ENCODE results near the gene XRCC3.

Gene XRCC3

DNA sequence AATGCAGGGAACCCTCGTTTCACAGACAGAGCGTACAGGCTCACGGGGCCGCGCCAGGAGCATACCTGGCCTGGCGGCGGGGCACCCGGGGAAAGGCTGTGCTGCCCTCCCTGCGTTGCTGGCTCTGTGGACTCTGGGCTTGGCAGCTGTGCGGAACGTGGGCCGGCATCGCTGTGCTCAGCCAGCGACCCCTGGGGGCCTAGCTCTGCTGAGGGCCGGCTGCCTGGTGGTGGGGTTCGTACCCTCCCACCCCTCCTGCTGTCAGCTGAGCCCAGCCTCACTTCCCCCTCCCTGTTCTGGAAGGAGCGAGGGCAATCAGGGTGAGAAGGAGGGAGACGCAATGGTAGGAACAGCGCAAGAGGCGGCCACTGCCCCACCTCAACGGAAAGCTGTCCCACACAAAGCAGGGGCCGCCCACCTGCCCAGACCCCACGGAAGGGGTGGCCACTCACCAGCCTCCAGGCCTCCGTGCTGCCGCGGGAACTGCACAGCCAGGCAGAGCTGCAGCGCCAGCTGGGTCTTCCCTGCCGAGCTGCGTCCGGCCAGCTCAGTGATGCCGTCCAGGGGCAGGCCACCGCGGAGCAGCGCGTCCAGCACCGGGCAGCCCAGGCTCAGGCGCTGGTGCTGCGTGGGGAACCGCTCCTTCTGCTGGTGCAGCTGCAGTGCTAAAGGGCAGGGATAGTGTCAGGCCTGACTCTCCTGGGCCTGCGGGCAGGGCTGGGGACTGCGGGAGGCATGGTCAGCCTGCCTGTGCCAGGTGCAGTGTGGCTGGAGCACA, 8.5 kb downstream of the XRCC3 start:
- DNase-seq (ENCODE audit: low read depth) = no peak

DNA sequence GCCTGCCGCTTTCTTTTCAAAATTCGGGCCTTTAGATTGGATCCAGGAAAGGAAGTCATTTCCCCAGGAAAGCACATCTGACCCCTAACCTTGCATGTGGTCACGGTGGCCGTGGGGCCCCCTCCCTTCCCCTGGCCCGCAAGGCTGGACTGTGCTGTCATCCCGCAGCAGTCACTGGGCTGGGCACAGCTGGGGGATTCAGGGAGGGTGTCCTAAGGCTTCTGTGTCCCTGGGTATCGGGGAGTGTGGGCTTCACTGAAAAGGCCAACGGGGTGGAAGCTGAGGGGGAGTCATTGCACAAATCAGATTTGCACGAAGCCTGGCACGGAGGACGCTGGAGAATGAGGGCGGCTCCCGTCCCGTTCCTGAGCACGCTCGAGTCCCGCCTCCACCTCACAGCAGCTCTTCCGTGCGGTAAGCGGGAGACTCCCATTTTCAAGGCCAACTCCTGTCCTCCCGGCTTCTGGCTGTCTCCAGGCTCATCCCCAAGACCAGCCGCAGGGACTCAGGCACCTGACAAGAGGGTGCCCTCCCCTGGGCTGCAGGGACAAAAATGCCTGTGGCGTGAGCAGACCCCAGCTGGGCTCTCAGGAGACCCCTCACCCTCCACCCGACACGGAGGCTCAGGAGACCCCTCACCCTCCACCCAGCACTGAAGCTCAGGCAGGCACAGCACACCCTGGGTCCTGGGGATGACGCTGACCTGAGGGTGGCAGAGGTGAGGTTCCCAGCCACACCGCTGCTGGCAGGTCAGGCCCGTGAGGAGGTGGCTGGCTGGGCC, 9.6 kb downstream of the XRCC3 start:
- DNase-seq (ENCODE audit: low read depth) = no peak

DNA sequence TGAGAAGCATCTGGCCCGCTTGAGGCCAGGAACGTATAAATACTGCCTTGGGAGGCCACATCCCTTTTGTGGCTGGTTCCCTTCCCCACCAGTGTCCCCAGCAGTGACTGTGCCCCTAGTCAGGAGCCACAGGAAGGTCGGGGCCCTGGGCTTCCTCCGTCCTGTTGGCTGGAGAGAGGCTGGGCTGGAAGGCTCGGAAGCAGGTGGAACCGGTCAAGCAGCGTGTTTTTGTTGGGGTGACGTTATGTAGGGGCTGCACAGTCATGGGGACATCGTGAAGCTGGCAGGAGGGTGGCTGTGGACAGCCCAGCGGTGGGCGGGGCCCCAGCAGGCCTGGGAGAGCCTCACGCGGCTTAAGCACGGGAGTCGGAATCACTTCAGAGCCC, 10.1 kb downstream of the XRCC3 start:
- no peak for DNase-seq (ENCODE audit: low read depth)

DNA sequence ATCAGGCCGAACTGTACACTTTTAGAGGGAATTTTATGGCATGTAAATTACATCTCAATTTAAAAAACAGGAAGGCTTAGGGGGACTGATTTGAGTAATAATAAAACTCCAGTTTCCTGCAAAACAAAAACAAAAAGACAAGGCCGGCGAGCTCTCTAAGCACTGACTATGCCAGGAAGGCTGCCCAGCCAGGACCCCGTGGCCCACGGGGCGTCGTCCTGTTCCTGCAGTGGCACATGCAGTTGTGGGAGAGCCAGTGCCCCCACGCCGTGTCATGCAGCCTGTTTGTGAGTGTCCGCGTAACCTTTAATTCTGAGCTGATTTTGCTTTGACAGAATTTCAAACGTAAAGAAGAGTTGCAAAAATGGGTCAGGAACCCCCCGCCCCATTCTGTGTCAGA, 10.5 kb downstream of the XRCC3 start:
- no peak for DNase-seq (ENCODE audit: low read depth)

DNA sequence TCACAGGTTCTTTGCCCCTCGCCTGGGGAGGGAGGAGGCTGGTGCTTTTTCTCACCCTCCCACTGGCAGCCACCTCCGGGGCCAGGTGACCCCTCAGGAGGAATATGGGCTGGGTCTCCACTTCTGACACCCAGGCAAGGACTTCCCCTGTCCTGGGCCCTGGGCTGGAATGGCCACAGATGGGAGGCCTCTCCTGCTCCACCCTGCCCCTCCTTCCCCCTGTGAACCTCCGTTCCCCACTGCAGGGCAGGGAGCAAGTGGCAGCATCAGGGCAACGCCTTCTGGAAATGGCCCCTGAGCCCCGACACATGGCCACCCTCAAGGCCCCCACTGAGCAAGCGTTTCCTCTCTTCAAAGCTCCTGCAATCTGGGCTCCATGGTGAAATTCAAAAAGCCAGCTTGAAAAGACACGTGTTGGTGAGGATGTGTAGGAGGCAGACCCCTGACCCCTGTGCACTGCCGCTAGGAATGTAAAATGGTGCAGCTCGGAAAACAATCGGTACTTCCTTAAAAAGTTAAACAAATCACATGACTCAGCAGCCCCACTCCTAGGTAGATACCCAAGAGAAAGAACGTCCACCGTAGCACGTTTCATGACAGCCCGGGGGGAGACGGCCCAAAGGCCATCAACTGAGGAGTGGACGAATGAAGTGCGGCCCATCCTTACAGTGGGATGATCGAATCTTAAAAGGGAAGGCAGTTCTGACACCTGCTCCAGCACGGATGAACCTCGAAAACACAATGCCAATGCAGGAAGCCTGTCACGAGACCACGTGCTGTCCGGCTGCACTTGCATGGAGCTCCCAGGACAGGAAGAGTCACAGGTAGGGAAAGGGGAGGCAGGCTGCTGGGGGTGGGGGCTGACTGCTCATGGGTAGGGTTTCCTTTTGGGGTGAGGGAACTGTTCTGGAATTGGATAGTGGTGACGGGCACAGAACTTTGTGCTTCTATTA, 11.5 kb downstream of the XRCC3 start:
- no peak for DNase-seq (ENCODE audit: low read depth)

DNA sequence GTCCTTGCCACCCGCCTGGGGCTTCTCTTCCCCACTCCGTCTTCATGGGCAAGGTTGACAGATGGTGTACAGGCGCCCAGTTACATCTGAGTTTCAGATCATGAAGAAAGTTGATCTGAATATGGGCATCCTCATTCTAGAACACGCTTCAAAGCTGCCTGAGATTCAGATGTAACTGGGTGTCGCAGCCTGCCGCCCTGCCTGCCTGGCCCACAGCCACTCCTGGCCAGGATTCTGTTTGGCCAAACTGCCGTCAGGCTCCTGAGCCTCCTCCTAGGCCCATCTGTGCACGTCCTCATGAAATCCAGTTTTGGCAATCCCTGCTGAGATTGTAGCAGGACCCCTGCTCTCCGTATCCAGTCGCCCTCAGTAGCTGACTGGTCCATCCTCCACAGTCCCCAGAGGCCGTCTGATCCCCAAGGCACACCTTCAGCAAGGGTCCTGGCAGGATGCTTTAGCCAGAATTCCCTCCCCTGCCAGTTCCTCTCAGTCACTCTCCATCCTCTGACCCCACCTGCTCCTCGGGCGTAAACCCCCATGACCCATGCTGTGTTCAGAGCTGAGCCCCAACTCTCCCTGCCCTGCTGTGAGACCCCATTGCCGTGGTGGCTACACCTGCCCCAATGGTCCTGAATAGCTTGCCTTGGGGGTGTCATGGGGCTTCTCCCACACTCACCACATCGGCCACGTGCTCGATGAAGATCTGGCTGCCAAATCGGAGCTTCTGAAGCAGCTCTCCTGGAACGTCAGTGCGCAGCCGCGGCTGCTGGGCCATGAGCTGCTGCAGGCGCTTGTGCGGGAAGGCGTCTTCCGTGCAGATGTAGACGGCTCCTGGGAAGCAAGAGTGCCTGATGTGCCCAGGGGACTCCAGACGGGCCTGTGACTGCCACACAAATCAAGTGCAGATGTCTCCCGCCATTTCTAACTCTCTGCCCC, 12.5 kb downstream of the XRCC3 start:
- DNase-seq (ENCODE audit: low read depth) = no peak

DNA sequence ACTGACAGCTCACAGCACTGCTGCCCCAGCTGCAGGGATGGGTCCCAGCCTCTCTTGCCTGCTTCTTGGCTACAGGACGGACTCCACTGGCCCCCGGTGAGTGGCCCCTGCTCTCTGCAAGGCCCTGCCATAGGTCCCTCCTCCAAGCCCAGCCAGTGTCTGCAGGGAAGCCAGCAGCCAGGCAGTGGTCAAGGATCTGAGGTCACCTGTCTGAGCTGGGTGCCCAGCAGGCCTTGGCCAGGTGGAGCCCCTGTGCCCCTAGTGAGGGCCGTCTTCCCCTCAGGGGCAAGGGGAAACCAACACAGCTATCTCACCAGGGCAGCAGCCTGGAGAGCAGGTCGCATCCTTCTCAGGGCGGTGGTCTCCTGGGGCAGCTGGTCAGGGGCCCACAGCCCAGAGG, 13.2 kb downstream of the XRCC3 start:
- no peak for DNase-seq (ENCODE audit: low read depth)

DNA sequence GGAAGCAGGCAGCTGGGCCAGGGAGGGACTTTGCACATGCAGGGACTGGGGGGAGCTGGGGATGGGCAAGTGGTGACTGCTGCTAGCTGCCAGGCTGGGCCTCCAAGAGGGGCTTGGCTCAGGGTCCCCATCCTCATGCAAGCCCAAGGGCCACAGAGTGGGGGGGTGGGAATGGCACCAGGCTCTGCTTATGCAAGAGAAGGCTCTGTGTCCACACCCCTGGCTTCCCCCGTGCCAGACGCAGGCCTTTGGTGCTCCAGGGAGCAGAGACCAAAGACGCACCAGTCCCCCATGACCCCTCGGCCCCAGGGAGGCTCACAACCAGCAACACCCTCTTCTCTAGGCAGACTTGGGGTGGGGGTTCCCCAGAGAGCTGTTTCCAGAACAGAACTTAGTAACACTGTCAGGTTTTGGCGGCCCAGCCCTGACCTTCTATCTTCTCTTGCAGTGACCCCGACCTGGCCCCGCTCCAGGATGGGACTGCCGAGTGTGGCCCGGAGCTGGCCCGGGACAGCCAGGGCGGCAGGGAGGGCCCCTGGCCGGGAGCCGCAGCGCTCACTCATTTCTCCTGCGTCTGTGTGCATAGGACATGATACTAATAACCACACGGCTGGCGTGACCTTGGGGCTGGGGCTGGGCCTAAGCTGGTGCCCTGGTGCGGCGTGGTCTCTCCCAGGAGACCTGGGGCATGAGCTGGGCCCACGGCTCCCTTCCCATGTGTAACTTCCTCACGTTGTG, 14.3 kb downstream of the XRCC3 start:
- no peak for DNase-seq (ENCODE audit: low read depth)

DNA sequence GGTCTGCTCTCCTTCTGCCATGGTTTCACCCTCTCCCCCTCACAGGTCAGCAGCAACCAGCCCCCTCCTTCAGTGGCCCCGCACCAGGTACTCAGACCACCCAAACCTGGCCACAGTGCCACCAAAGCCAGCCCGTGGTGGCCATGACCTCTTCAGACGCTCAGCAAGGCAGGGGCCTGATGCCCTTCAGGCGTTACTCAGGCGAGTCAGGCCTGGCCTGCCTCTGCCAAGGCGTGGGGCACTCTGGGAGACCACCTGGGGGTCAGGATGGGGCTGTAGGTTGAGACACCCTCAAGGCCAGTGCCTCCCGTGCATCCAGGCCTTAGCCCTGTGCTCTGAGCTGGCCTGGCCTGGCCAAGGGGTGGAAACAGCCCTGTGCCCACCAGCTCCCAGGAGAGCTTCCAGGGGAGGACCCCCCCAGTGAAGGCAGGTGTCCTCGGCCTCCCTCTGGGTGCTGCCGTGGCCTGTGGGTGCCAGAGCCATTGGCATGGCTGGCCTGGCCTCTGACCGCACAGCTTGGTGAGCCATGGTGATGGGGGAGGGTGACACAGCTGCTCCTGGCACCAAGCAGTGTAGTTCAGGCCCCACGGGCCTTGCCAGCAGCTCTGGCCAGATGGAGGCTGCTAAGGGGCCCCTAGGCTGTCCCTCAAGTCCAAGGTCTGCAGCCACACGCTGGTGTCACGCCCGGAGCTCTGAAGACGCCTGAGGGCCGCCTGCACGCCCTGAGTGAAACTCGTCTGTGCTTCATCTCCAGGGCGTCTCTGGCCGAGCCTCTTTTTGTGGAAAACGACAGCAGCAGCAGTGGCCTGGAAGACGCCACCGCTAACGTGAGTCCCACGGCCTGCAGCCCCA, 15.1 kb downstream of the XRCC3 start:
- no peak for DNase-seq (ENCODE audit: low read depth)

DNA sequence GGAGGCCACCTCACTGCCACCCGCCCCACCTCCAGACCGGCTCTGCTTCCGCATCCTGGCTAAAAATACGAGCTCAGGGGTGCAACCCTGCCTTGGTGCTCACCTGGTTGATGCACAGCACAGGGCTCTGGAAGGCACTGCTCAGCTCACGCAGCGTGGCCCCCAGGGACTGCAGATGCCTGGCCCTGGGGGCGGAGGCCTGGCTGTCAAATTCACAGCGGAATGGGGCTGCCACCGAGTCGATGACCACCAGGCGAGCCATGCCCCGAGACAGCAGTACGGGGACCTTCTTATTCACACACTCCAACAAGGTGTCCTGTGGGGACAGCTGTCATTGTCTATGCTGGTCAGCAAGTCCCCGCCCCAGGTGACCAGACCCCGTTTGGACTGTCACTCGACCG, 16.0 kb downstream of the XRCC3 start:
- DNase-seq (ENCODE audit: low read depth) = no peak

DNA sequence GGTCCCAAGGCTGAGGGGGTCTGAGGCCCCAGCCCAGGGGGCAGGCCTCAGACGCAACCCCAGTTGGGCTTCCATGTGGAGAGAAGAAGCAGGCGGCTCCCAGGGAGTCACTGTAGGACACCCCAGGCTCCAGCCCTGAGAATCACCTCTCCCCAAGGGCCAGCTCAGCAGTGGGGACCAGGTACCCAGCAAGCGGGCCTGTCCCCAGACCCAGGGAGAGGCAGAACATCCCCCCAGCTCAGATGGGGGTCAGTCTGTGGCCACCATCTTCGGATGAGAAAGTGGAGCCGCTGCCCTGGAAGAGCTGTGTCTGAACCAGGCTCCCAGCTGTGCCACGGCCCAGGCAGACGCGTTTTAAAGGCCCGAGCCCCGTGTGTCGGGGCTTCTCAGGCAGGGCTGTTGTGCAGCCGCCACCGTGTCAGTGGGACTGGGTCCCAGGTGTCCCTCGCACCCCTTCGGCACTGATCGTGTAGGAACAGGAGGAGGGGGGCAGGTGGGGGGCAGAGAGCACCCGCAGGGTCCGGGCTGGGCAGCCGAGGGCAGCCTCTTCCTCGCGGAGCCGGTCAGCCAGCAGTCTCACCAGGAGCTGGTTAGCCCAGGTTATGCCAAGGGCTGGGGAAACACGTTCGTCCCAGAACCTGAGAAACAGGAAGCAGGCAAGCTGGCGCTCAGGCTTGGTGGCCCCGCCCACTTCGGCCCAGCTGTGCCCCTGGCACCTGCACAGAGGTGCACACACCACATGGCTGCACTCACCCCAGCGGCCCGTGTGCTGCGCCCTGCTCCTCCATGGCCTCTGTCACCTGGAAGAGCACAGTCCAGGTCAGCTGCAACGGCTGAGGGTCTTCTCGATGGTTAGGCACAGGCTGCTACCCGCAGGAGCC, 16.6 kb downstream of the XRCC3 start:
- no peak for DNase-seq (ENCODE audit: low read depth)

DNA sequence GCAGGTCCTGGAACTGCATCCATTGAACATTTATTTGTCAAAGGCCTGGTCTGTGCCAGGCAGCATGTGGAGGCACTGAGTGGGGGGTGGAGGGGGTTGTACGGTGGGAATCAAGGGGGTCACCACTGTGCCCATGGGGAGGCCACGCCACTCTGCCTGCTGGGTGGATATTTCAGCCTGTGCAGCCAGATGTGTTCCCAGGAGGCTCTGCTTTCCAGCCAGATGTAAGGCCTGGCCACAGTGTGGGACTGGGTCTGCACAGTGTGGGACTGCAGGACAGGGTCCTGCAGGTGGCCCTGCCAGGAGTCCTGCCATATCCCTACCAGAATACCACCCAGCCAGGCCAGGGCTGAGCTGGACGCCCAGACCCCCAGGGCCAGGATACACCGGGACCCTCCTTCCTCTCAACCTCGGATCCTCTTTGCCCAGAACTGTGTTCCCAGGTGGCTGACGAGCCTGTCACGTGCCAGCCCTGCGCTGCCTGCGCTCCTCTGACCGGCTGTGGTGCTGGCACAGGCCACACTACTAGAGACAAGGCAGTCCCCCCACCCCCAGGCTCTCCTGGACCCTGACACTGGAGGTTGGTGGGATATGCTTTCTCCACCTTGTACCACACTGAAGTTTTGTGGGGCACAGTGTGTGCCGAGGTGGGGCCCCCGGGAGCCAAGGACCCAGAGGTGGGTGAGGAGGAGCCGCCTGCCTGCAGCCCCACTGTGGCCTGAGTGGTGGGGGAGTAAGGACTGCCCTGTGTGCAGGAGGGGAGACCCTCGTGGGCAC, 17.5 kb downstream of the XRCC3 start:
- DNase-seq (ENCODE audit: low read depth) = no peak

DNA sequence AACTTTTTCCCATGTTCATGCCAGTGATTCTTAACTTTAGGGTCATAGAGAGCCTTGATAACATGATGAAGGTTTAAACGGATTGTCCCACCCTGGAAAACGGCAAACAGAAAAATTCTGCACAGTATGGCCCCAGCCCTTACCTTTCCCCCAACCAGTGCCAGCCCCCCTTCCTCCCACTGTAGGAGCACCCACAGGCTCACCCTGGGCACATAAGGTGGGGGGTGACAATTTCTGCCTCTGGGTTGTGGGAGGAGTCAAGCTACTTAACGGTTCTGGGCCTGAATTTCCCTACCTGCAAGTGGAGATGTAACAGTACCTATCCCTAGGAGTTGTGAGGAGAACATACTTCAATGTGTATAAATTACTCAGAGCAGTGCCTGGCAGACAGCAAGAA, 18.0 kb downstream of the XRCC3 start:
- no peak for DNase-seq (ENCODE audit: low read depth)

DNA sequence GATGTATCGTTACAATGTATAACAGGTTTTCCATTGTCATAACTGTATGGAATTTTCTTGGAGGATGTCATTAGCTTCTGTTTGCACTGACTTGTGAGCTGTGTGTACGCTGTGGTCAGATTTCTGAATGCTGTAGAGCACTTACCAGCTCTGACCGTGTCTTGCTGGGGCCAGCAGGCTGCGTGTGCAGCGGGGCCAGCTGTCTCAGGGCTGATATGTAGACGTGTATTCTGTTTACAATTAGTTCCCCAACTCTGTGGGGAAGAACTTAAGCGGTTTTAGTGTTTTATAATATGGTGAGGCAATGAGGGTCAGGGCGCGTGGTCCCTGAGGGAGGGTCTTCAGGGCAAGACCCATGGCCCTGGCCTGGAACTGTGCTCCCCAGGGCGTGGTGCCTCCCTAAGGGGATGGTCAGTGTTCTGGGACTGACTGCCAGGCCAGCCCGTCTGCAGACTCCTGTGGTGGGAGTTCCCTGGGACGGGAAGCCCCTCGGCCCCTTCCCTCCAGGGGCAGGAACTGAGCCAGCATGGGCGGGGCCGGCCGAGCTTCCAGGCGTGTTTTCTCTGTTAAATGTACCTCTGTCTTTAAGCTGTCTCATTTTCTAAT, 18.7 kb downstream of the XRCC3 start:
- DNase-seq (ENCODE audit: low read depth) = no peak

DNA sequence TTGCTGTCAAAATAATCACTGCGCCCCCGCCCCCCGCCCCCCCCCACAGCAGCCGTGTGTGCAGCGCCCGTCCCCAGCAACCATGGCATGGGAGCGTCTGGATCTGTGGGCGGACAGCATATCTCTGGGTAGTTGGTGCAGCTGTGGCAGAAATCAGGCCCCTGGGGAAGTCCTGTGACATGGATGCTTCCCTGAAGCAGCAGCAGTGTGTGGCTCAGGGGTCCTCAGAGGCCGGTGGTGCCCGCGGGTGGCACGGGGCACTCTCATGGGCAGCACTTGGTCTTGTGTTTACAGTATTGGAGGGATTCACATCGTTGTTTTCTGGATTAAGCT, 19.2 kb downstream of the XRCC3 start:
- no peak for DNase-seq (ENCODE audit: low read depth)

DNA sequence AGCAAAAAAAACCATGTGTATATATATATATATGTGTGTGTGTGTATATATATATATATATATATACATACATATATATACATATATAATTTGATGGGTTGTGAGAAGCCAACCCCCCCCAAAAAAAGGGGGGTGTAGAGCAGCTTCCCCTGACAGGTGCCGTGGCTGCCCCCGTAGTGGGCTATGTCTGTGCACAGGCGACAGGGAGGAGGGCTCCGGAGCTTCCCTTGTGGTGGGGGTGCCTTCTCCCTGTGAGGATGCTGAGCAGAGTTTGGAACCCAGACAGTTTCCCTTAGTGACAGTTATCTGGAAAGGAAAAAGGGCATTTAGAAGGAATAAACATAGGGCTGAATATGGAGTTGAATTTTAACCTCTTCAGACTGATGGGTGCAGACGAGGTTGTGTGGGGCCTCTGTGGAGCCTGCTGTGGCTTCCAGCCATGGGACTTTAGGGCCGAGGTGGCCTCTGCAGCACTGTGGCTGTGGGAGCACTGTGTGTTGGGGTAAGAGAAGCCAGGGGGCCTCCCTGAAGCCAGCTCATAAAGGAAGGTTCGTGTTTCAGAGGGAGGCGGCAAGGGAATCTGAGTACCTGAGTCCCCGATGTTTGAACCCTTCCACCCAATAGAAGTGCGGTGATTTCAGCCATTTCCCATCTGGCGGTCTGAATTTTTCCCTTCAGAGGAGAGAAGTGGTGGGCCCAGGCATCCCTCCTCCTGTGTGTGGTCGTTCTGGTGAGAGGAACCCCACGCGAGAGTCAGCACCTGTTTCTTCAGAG, 19.8 kb downstream of the XRCC3 start:
- DNase-seq (ENCODE audit: low read depth) = no peak

DNA sequence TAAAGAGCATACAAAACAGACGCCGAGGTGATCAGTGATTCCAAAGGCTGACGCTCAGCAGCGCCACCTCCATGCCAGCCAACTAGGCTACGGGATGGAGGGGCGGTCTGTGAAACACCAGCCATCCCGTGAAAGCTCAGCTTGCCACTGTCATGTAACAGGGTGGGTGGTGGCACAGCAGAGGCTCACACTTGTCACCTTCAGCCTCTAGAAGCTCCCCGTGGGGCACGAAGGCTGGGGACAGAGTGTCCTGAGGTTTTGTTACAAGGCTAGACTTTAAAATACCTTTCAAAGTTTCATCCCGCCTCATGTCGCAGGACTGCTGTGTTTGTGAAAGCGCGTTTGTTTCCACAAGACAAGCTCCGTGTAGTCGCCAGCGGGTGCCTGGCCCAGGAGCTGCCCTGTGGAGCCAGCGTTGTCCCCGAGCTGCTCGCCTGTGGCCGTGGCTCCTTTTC, 20.7 kb downstream of the XRCC3 start:
- no peak for DNase-seq (ENCODE audit: low read depth)

Measured in activated T-cell treated with anti-CD3 and anti-CD28 coated beads for 48 hours (primary cell).